SK-N-SH treated with all-trans-retinoic acid at 6 μM for 48 hours (cell line): ENCODE results near the gene TSHZ1.

ENCODE experiments used
- ATAC-seq: fragments of 200-7000 bp; cut with Tn5 transposase; 3 replicates; pipeline ENCODE4 v1.9.1; 2020; ENCODE audit warnings: mild to moderate bottlenecking, moderate library complexity
- ARNTL ChIP-seq: fragments of 450-650 bp; formaldehyde crosslinking; IDR thresholded peaks from 2 replicates; pipeline ENCODE4 v1.5.0; 2020; ENCODE audit warnings: low read depth, mild to moderate bottlenecking, moderate library complexity, borderline replicate concordance
- BACH2 ChIP-seq: fragments of 250-450 bp; sonication (Bioruptor Pico); IDR thresholded peaks from 2 replicates; pipeline ENCODE4 v1.9.0; 2021; ENCODE audit warnings: mild to moderate bottlenecking, borderline replicate concordance
- ESRRG ChIP-seq: fragments of 250-450 bp; sonication (Bioruptor Pico); IDR thresholded peaks from 2 replicates; pipeline ENCODE4 v1.6.1; 2021; ENCODE audit warnings: mild to moderate bottlenecking
- GLIS3 ChIP-seq: fragments of 250-450 bp; sonication (Bioruptor Pico); IDR thresholded peaks from 2 replicates; pipeline ENCODE4 v1.5.0; 2020; ENCODE audit warnings: mild to moderate bottlenecking, moderate library complexity
- ISL1 ChIP-seq: fragments of 250-450 bp; sonication (Bioruptor Pico); IDR thresholded peaks from 2 replicates; pipeline ENCODE4 v2.1.2; 2022; ENCODE audit warnings: mild to moderate bottlenecking, moderate library complexity
- OSR1 ChIP-seq: fragments of 250-450 bp; sonication (Bioruptor Pico); IDR thresholded peaks from 2 replicates; pipeline ENCODE4 v1.8.0; 2022; ENCODE audit warnings: moderate library complexity, mild to moderate bottlenecking, inconsistent platforms
- SNAI2 ChIP-seq: fragments of 250-450 bp; sonication (Bioruptor Pico); IDR thresholded peaks from 2 replicates; pipeline ENCODE4 v1.5.0; 2020; ENCODE audit warnings: mild to moderate bottlenecking, moderate library complexity
- TCF4 ChIP-seq: fragments of 250-450 bp; sonication (Bioruptor Pico); IDR thresholded peaks from 2 replicates; pipeline ENCODE4 v1.8.0; 2021; ENCODE audit warnings: mild to moderate bottlenecking, moderate library complexity, borderline replicate concordance
- TOX ChIP-seq: fragments of 250-450 bp; sonication (Bioruptor Pico); IDR thresholded peaks from 2 replicates; pipeline ENCODE4 v1.8.0; 2021; ENCODE audit warnings: mild to moderate bottlenecking, moderate library complexity, borderline replicate concordance
- ZC3H10 ChIP-seq: fragments of 250-450 bp; sonication (Bioruptor Pico); IDR thresholded peaks from 2 replicates; pipeline ENCODE4 v1.5.1; 2021; ENCODE audit warnings: mild to moderate bottlenecking, moderate library complexity
- ZFP30 ChIP-seq: fragments of 450-650 bp; formaldehyde crosslinking; IDR thresholded peaks from 2 replicates; pipeline ENCODE4 v1.5.0; 2022; ENCODE audit warnings: mild to moderate bottlenecking, moderate library complexity
- ZNF8 ChIP-seq: fragments of 450-650 bp; formaldehyde crosslinking; IDR thresholded peaks from 2 replicates; pipeline ENCODE4 v1.5.0; 2020; ENCODE audit warnings: mild to moderate bottlenecking, moderate library complexity
- TF ChIP-seq, protein P1 (sequence below): fragments of 250-450 bp; sonication (Bioruptor Pico); IDR thresholded peaks from 2 replicates; pipeline ENCODE4 v1.5.0; 2020; ENCODE audit warnings: mild to moderate bottlenecking, moderate library complexity
- TF ChIP-seq, protein P2 (sequence below): fragments of 250-450 bp; sonication (Bioruptor Pico); IDR thresholded peaks from 2 replicates; pipeline ENCODE4 v1.8.0; 2021; ENCODE audit warnings: low read depth, mild to moderate bottlenecking, moderate library complexity, borderline replicate concordance
- TF ChIP-seq, protein P3 (sequence below): fragments of 250-450 bp; sonication (Bioruptor Pico); IDR thresholded peaks from 2 replicates; pipeline ENCODE4 v1.5.1; 2021; ENCODE audit warnings: mild to moderate bottlenecking, moderate library complexity
- TF ChIP-seq, protein P4 (sequence below): fragments of 250-450 bp; sonication (Bioruptor Pico); IDR thresholded peaks from 2 replicates; pipeline ENCODE4 v1.5.1; 2020; ENCODE audit warnings: low read depth, mild to moderate bottlenecking, moderate library complexity
- TF ChIP-seq, protein P5 (sequence below): fragments of 250-450 bp; sonication (Bioruptor Pico); IDR thresholded peaks from 2 replicates; pipeline ENCODE4 v1.8.0; 2020; ENCODE audit warnings: mild to moderate bottlenecking, moderate library complexity, borderline replicate concordance

TSHZ1 gene

DNA sequence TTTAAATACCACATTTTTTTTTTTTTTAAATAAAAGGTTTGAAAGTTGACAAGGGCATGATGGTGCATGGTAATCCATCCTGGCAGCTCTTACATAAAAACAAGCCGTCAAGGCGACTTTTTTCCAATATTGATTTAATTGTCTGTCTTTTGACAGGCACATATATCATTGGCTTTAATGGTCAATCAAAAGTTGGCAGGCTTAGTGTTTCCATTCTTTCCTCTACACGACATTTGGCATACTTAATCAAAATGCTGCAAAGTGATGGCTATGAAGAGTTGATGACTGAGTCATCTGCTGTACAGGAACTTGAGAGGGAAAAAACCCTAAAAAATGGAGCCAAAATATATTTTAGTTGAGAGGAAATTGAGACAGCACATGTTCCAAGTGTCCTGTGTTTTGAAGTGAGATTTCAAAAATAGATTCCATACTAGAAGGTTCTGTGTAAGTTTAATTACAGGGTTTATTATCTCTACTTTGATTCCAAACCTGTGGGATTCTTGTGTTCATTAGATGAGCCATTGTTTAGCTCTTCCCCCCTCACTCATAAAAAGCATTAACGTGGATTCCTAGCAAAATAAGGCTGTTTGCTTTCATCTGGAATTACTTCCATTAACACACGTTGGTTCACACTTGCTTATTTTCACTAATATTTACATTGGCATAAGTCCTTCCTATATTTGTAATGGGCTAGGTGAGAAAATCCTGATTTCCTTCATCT lies 3.2 kb downstream of the TSHZ1 start:
- no peak for ATAC-seq
- no peak for TF ChIP-seq OSR1
- TF ChIP-seq ARNTL, result no peak
- TF ChIP-seq, protein P1, sequence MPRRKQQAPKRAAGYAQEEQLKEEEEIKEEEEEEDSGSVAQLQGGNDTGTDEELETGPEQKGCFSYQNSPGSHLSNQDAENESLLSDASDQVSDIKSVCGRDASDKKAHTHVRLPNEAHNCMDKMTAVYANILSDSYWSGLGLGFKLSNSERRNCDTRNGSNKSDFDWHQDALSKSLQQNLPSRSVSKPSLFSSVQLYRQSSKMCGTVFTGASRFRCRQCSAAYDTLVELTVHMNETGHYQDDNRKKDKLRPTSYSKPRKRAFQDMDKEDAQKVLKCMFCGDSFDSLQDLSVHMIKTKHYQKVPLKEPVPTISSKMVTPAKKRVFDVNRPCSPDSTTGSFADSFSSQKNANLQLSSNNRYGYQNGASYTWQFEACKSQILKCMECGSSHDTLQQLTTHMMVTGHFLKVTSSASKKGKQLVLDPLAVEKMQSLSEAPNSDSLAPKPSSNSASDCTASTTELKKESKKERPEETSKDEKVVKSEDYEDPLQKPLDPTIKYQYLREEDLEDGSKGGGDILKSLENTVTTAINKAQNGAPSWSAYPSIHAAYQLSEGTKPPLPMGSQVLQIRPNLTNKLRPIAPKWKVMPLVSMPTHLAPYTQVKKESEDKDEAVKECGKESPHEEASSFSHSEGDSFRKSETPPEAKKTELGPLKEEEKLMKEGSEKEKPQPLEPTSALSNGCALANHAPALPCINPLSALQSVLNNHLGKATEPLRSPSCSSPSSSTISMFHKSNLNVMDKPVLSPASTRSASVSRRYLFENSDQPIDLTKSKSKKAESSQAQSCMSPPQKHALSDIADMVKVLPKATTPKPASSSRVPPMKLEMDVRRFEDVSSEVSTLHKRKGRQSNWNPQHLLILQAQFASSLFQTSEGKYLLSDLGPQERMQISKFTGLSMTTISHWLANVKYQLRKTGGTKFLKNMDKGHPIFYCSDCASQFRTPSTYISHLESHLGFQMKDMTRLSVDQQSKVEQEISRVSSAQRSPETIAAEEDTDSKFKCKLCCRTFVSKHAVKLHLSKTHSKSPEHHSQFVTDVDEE (CRISPR knock-in tag), result no peak
- TF ChIP-seq, protein P2, sequence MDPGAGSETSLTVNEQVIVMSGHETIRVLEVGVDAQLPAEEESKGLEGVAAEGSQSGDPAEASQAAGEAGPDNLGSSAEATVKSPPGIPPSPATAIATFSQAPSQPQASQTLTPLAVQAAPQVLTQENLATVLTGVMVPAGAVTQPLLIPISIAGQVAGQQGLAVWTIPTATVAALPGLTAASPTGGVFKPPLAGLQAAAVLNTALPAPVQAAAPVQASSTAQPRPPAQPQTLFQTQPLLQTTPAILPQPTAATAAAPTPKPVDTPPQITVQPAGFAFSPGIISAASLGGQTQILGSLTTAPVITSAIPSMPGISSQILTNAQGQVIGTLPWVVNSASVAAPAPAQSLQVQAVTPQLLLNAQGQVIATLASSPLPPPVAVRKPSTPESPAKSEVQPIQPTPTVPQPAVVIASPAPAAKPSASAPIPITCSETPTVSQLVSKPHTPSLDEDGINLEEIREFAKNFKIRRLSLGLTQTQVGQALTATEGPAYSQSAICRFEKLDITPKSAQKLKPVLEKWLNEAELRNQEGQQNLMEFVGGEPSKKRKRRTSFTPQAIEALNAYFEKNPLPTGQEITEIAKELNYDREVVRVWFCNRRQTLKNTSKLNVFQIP (CRISPR knock-in tag), result 0 out of 2 replicates have a peak, but pooled peaks have one; percentile 24
- TF ChIP-seq, protein P3, sequence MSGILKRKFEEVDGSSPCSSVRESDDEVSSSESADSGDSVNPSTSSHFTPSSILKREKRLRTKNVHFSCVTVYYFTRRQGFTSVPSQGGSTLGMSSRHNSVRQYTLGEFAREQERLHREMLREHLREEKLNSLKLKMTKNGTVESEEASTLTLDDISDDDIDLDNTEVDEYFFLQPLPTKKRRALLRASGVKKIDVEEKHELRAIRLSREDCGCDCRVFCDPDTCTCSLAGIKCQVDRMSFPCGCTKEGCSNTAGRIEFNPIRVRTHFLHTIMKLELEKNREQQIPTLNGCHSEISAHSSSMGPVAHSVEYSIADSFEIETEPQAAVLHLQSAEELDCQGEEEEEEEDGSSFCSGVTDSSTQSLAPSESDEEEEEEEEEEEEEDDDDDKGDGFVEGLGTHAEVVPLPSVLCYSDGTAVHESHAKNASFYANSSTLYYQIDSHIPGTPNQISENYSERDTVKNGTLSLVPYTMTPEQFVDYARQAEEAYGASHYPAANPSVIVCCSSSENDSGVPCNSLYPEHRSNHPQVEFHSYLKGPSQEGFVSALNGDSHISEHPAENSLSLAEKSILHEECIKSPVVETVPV (CRISPR knock-in tag), result no peak
- TF ChIP-seq BACH2 (CRISPR knock-in tag), result no peak
- TF ChIP-seq ZFP30 (CRISPR knock-in tag), result no peak
- TF ChIP-seq, protein P4, sequence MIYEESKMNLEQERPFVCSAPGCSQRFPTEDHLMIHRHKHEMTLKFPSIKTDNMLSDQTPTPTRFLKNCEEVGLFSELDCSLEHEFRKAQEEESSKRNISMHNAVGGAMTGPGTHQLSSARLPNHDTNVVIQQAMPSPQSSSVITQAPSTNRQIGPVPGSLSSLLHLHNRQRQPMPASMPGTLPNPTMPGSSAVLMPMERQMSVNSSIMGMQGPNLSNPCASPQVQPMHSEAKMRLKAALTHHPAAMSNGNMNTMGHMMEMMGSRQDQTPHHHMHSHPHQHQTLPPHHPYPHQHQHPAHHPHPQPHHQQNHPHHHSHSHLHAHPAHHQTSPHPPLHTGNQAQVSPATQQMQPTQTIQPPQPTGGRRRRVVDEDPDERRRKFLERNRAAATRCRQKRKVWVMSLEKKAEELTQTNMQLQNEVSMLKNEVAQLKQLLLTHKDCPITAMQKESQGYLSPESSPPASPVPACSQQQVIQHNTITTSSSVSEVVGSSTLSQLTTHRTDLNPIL (CRISPR knock-in tag), result no peak
- TF ChIP-seq, protein P5, sequence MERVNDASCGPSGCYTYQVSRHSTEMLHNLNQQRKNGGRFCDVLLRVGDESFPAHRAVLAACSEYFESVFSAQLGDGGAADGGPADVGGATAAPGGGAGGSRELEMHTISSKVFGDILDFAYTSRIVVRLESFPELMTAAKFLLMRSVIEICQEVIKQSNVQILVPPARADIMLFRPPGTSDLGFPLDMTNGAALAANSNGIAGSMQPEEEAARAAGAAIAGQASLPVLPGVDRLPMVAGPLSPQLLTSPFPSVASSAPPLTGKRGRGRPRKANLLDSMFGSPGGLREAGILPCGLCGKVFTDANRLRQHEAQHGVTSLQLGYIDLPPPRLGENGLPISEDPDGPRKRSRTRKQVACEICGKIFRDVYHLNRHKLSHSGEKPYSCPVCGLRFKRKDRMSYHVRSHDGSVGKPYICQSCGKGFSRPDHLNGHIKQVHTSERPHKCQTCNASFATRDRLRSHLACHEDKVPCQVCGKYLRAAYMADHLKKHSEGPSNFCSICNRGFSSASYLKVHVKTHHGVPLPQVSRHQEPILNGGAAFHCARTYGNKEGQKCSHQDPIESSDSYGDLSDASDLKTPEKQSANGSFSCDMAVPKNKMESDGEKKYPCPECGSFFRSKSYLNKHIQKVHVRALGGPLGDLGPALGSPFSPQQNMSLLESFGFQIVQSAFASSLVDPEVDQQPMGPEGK, result peak; percentile 39; the same call in 1 of the 2 replicates
- peak; percentile 97 for TF ChIP-seq ISL1 (CRISPR knock-in tag)
- no peak for TF ChIP-seq ZNF8
- TF ChIP-seq TOX (CRISPR knock-in tag), result peak; percentile 37; the same call in 1 of the 2 replicates
- TF ChIP-seq ZC3H10 (CRISPR knock-in tag), result 0 out of 2 replicates have a peak, but pooled peaks have one; percentile 55
- no peak for TF ChIP-seq ESRRG (CRISPR knock-in tag)
- TF ChIP-seq TCF4 (CRISPR knock-in tag), result no peak
- no peak for TF ChIP-seq SNAI2 (CRISPR knock-in tag)

DNA sequence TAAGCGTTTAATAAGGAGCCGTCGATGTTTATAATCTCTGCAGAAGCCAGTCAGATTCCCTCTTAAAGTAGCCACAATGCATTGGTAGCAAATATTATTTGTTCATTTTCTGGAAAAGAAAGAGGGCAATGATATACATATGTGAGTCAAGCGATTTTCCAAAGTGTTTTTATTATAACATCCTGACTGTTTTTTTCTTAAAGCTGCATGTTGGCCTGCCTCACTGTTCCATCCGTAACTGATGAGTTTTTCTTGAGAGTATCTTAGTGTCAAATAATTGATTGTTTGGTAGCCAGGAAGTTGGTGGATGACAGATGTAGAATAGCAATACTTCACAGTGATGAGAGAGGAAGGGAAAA lies 3.7 kb downstream of the TSHZ1 start:
- no peak for ATAC-seq
- TF ChIP-seq ESRRG (CRISPR knock-in tag) (no peak), GLIS3 (CRISPR knock-in tag) (no peak), SNAI2 (CRISPR knock-in tag) (no peak), ARNTL (no peak)
- TF ChIP-seq, protein P3 (CRISPR knock-in tag), result no peak
- TF ChIP-seq, protein P4 (CRISPR knock-in tag), result no peak
